HG02973 (cell line): ENCODE results near the gene ALOX5AP.
A peak's percentile ranks its signal among the peaks of the same experiment; 100 is the strongest.

ENCODE experiments used
- ATAC-seq: cut with Tn5 transposase; IDR thresholded peaks from one replicate; pipeline ENCODE4 v1.9.1; 2021; ENCODE audit warnings: moderate library complexity; ENCODE audit not compliant: unreplicated experiment

ALOX5AP gene

DNA sequence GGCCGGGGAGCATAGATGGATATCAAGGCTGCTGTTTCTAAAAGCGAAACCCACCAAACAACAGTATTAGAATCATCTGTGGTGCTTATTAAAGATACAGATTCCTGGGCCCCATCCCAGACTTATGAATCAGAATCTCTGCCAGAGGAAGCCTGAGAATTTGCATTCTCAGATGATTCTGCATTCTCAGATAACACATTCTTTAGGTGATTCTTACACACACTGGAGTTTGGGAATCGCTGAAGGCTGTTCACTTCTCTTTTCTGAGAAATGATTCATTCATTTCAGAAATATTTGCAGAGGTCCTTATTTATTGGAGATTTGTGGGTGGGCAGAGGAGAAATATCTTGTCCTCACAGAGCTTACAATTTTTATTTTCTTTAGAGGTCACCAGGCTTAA lies 24.4 kb downstream of the ALOX5AP start:
- no peak for ATAC-seq

DNA sequence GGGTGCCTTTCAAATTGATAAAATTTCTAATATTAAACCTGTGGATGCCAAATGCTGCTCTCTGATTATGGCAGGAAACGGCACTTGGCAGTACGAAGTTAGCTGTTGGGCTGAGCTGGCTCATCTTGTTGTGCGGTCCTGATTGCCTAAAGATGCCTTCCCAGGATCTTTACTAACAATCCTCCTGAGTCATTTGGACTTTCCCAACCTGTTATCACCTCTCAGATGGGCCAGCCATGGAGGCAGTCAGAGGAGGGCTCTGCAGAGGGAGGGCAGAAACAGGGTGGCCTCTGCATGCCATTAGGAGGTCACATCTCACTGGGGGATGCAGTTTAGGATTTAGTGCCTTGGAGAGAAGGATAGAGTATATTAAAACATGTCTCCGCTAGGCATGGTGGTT lies 27.3 kb downstream of the ALOX5AP start:
- ATAC-seq = no peak

DNA sequence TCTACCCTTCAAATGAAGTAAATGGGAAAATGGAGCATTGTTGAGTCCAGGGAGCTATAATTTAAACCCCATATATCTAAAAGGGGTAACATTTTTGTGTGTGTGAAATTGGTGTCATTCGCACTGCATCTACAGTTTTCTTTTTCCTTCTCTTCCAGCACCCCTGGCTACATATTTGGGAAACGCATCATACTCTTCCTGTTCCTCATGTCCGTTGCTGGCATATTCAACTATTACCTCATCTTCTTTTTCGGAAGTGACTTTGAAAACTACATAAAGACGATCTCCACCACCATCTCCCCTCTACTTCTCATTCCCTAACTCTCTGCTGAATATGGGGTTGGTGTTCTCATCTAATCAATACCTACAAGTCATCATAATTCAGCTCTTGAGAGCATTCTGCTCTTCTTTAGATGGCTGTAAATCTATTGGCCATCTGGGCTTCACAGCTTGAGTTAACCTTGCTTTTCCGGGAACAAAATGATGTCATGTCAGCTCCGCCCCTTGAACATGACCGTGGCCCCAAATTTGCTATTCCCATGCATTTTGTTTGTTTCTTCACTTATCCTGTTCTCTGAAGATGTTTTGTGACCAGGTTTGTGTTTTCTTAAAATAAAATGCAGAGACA lies 28.6 kb downstream of the ALOX5AP start:
- no peak for ATAC-seq

DNA sequence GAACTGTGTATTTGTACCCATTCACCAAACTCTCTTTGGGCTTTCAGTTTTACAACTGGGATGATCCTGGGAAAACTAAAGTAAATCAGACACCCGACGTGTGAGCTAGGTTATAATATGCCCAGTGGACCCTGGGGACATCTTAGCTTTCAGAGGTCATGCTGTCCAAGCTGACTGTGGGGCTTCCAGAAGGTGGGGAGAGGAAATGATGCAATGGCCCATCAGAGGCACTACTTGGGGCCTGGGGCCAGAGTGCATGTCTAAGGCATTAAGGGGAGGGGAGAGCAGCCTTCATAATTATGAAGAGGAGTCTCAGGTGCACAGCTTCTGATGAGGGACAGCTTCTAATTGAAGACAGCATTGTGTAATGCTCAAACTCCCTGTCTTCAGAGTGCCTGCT lies 30.9 kb downstream of the ALOX5AP start:
- no peak for ATAC-seq

- ATAC-seq = no peak
Observed at GRCh38 chr13:30770929-30771328, 35.6 kb downstream of the ALOX5AP start.

GRCh38 chr13:30773561-30773960 lies 38.2 kb downstream of the ALOX5AP start:
- ATAC-seq = no peak

GRCh38 chr13:30774214-30774730 lies 38.9 kb downstream of the ALOX5AP start:
- ATAC-seq = peak; percentile 88

- ATAC-seq = no peak
Observed at GRCh38 chr13:30776661-30777060, 41.3 kb downstream of the ALOX5AP start.

GRCh38 chr13:30779016-30779415 lies 43.7 kb downstream of the ALOX5AP start:
- ATAC-seq = no peak

- no peak for ATAC-seq
Observed at GRCh38 chr13:30779608-30780007, 44.3 kb downstream of the ALOX5AP start.

DNA sequence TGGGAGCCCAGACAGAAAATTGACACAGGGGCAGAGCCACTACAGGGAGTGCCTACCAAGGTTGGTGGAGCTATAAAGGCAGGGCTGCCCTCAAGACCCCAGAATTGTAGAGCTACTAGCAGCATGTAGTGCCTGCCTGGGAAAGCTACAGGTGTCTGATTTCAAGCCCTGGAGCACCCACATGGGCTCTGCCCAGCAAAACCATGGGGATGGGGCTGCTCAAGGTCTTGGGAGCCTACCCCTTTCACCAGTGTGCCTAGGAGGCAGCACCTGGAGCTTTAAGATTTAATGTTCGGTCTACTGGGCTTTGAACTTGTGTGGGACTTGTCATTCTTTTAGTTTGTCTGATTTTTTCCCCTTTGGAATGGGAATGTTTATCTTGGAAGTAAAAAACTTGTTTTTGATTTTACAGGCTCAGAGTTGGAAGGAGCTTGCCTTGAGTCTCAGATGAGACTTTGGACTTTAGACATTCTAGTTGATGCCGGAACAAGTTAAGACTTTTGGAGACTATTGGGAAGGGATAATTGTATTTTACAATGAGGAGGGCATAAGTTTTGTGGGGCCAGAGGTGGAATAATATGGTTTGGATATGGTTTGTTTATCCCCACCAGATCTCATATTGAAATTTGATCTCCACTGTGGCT lies 45.1 kb downstream of the ALOX5AP start:
- no peak for ATAC-seq

DNA sequence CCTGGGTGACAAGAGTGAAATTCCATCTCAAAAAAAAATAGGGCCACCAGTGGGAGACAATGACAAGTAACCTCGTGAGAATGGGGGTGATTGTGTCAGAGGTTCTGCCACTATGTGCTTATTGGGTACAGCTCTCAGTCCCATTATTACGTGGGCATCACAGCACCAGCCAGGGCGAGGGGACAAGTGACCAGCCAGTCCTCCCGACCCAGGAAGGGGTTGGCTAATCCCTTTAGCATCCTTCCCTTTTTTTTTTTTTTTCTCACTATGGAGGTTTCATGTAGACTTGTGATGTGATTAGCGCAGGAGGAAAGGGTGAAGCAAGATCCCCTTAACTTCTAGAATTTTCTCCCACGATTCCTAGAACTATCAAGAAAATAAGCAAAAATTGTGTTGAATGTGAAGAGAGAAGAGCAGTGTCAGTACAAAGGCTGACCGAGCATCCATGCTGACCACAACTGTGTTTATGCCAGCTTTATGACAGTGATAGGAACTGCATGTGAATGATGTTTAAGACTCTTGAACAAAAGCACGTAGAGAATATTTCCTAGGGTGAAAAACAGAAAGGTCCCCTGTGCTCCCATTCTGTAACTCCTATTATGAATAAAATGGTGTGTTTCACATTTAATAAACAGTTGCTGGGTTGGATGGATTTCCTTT lies 50.0 kb downstream of the ALOX5AP start:
- ATAC-seq = no peak

DNA sequence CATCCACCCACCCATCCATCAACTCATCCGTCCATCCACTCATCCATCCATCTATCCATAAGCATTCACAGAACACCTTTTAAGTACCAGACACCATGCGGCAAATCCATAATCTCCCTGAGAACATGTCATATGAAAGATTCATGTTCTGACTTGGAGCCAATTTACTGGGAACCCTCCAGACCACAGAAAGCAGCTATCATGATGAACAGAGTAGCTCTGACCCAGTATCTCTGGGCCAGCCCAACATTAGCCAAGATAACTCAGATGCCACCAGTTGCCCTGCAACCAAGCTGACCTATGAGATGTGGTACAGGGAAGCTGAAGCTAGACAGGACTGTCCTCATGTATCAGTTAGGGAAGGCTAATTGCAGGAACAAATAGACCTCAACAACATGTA lies 51.3 kb downstream of the ALOX5AP start:
- ATAC-seq = no peak

DNA sequence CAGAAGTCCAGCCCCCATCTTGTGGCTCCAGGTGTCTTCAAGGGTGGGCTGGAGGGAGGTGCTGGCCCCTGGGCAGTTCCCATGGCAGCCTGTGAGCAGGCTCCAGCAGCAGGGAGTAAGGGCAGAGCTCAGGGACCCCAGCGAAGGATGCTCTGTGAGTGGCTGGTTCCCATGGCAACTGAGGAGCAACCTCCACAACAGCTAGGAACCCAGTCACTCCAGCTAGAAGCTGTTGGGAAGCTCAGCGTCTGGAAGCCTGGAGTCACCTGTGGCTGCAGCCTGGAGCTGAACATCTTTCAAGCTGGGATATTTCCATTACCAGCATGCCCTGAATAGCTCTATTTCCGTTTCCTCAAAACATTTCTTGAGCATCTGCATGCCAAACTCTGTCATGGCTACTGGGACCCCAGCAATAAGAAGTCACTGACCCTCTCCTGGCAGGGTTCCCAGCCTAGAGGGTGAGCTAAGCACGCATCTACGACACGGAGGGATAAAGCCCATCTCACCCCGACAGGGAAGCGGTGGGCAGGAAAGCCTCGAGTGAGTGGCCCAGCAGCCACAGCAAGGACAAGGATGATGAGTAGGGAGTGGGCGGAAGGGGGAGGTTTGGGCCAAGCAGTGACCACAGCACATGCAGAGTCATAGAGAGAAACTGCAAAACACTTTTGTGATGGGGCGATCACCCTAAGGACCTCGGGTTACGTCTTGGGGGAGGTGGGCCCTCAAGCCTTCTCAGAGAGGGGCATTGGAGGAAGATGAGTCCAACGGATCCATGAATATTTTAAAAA lies 52.6 kb downstream of the ALOX5AP start:
- ATAC-seq = no peak

GRCh38 chr13:30789166-30789862 lies 54.0 kb downstream of the ALOX5AP start:
- no peak for ATAC-seq

GRCh38 chr13:30790592-30790991 lies 55.2 kb downstream of the ALOX5AP start:
- no peak for ATAC-seq

- no peak for ATAC-seq
Observed at GRCh38 chr13:30791354-30792001, 56.1 kb downstream of the ALOX5AP start.

DNA sequence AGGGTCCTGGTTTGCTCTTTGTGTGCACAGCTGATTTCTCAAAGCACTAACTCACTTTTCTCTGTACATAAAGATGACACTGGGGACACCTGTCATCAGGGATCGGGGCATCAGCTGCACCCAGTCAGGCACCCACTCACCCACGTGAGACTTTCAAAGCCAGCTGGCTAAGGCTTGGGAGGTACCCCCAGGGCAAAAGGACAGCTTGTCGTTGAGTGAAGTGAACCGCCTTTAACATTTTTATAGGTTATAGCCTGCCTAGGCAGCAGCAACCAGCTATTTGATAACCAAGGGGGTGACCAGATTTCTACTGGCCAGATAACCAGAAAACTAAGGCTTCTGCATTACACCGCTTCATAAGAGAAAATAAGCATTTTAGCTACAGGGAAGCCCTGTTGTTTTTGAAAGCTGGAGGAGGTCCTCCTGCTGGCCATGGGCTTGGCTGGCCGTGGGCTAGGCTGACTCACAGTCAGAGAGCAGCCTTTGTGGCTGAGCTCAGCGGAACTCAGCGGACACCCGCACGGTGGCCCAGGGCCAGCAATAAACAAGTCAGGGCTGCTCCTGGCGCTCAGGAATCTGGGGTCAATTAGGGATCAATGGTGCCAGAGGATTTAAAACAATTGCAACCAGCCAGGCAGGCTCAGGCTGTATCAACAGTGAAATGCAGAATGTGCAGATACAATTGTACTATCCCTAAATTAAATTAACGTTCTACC lies 57.1 kb downstream of the ALOX5AP start:
- ATAC-seq = no peak

DNA sequence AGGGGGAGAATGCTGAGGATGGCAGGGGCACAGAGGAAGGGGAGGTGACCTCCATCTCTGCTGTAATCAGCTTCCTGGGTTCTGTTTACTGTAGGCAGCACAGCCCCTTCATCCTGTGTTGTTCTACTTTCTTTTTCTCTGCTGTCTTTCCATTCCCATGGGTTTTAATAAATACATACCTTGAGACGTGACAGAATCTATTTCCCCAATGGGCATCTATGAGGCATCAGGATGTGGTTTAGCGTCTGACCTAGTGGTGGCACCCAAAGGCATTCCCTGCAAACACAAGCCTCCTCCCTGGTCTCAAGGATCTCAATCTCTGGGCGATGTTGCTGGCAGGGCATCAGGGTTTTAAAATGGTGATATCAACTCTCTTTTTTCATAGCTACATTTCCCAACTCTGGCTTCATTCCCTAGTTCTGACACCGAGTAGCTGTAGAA lies 60.8 kb downstream of the ALOX5AP start:
- ATAC-seq = no peak
